GM12891 (cell line): ENCODE measurements around the gene FAM234B.

Experiments used
- DNase-seq: peaks from one replicate; pipeline ENCODE4 v3.0.0; 2011; ENCODE audit warnings: low spot score; ENCODE audit not compliant: insufficient read length
- FAIRE-seq: peaks from 2 replicates; lab custom pipeline; 2011; peaks lifted over from hg19 to GRCh38; lab: Jason Lieb, UNC
- PAX5 ChIP-seq: IDR thresholded peaks from 2 replicates; pipeline ENCODE4 v1.6.1; 2011; ENCODE audit warnings: low read length, moderate library complexity, mild to moderate bottlenecking; ENCODE audit not compliant: insufficient read depth, severe bottlenecking
- POLR2A ChIP-seq: IDR thresholded peaks from 2 replicates; pipeline ENCODE4 v1.6.1; 2011; ENCODE audit warnings: low read depth, low read length, control low read depth
- POLR2AphosphoS5 ChIP-seq: IDR thresholded peaks from 2 replicates; pipeline ENCODE4 v1.6.1; 2011; ENCODE audit warnings: low read depth, low read length, control low read depth
- POU2F2 ChIP-seq: IDR thresholded peaks from 2 replicates; pipeline ENCODE4 v1.6.1; 2011; ENCODE audit warnings: low read depth, mild to moderate bottlenecking, control low read depth, low read length, moderate library complexity
- SPI1 ChIP-seq: IDR thresholded peaks from 2 replicates; pipeline ENCODE4 v1.6.1; 2011; ENCODE audit warnings: low read depth, low read length, control low read depth
- TAF1 ChIP-seq: IDR thresholded peaks from 2 replicates; pipeline ENCODE4 v1.6.1; 2011; ENCODE audit warnings: low read depth, low read length, control low read depth

Gene FAM234B

DNA sequence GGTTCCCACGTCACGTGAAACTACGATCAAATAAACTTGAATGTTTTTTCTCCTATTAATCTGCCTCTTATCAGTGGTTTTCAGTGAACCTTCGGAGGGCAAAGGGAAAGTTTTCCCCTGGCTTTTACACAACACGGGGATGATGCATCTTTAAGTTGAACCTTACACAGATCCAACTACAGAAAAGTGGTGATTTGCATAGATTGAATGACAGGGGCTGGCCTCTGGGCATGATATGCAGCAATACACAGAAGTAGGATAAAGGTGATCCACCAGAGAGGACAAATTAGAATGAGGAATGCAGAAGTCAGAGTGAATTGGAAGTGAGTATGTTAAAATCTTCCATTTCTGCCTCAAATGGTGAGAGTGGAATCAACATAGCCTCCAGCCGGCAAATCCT is 47.7 kb downstream of the FAM234B start:
- TF ChIP-seq TAF1: no peak
- no peak for TF ChIP-seq PAX5
- no peak for TF ChIP-seq POLR2A
- TF ChIP-seq POLR2AphosphoS5: no peak
- TF ChIP-seq SPI1: no peak
- no peak for TF ChIP-seq POU2F2
- no peak for FAIRE-seq
- DNase-seq: no peak

GRCh38 chr12:13093191-13093847 is 49.1 kb downstream of the FAM234B start:
- FAIRE-seq: no peak
- TF ChIP-seq TAF1: no peak
- no peak for TF ChIP-seq POLR2A
- TF ChIP-seq POU2F2: no peak
- no peak for TF ChIP-seq SPI1
- no peak for TF ChIP-seq PAX5
- no peak for TF ChIP-seq POLR2AphosphoS5
- DNase-seq: no peak

- no peak for FAIRE-seq
Measured at GRCh38 chr12:13093848-13094220, 49.7 kb downstream of the FAM234B start.

DNA sequence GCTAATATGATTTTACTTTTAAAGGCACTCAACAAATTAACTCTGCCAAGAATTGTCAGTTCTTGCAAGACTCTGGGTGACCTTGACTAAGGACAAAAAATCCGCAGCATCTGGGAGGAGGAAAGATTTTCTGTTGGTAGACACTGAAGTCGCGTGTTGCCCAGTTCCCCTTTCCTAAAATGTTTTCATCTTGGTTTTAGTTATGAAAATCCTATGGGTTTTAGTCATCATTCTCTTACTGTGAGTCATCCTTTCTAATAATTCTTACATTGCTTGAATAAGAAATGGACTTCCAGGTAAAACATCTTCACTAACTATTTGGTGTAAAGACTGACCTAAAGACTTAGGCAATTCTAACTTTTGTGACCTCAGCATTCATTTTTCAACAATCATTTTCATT is 50.2 kb downstream of the FAM234B start:
- DNase-seq (peak; percentile 25), FAIRE-seq (no peak)

More at GRCh38 chr12:13093848-13094220, 49.7 kb downstream of the FAM234B start:
- TF ChIP-seq POLR2A (no peak), POLR2AphosphoS5 (no peak), POU2F2 (no peak), SPI1 (no peak), PAX5 (no peak), TAF1 (no peak)
- DNase-seq: no peak

DNA sequence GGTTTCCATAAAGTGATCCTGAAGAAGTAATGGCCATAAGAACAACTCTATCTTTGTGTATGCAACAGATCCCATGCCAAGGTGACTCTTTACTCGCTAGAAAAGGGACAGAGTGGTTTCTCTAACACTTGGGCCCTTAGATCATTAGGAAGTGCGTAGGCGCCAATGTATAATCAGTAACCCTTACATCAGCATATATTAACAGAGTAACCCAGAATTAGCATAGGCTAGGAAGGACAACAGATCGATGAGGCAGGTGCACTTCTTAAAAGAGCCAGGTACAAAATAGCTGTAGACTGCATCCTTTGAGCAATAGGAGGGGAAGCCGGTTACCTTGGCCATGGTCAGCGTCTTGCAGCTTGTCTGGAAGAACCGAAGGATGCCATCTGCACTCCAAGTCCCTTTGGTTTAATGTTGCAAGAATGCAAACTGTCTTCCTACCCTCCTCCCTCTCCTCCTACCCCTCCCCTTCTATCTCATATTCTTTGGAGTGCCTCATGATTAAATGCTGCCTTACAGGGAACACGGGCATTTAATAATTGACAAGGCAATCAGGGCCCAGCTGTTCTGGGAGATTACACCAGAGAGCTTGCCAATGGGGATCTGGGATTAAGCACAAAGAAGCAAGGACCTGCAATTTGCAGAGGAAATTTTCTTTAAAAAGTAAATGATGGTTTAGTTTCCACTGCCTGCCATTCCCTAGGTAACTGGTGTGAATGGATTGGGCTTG is 51.2 kb downstream of the FAM234B start:
- TF ChIP-seq POU2F2 (no peak), PAX5 (no peak), TAF1 (no peak), SPI1 (no peak), POLR2AphosphoS5 (no peak), POLR2A (no peak)
- no peak for FAIRE-seq
- no peak for DNase-seq

More for the DNA sequence above, 50.2 kb downstream of the FAM234B start:
- TF ChIP-seq SPI1 (peak; percentile 97), POLR2A (no peak)

- TF ChIP-seq TAF1: no peak
- FAIRE-seq: no peak
- no peak for DNase-seq
Measured at GRCh38 chr12:13097491-13098011, 53.4 kb downstream of the FAM234B start.

GRCh38 chr12:13099066-13099843 is 55.1 kb downstream of the FAM234B start:
- TF ChIP-seq PAX5 (no peak), SPI1 (0 out of 2 replicates have a peak, but pooled peaks have one; percentile 20), TAF1 (no peak)
- no peak for DNase-seq

DNA sequence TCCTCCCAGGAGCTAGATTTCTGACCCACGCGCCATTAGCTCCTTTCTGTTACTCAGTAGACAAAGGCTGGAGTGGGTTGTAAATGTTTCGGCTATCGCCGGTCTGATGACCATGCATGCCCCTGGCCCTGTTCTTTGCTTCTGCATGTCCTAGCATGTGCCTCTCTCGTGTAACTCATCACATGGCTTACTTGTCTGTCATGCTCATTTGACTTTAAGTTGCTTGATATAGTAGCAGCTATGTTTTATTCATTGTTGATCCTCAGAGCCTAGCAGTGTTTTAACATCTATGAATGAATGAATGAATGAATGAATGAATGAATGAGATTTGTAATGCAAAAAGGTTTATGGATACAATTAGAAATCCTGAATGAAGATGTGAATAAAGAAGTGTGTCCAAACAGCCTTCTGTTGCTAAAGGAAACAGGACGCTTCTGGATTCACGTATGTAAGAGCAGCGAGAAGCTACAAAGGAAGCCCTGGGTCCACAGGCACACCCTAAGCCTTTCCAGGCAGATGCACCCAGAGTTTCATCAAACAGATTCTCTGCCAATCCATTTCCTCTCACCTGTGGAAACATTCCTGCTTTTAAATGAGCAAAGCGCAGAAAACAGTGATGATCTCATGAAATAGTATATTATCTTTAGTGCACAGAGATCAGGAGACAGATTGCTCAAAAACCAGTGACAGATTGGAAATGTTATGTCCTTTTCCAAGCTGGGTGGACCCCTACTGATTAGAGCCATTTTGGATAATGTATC is 55.8 kb downstream of the FAM234B start:
- TF ChIP-seq TAF1 (no peak), POU2F2 (no peak), POLR2A (no peak), POLR2AphosphoS5 (no peak), PAX5 (no peak), SPI1 (no peak)
- DNase-seq (no peak), FAIRE-seq (peak; percentile 31)

More at GRCh38 chr12:13099066-13099843, 55.1 kb downstream of the FAM234B start:
- FAIRE-seq: no peak

GRCh38 chr12:13100605-13100881 is 56.4 kb downstream of the FAM234B start:
- FAIRE-seq: no peak
- DNase-seq: no peak
- no peak for TF ChIP-seq POLR2AphosphoS5
- no peak for TF ChIP-seq TAF1
